Measurements from ENCODE around the gene DHRS1. TPM values are rescaled to one million over a fixed set of nuclear protein-coding genes. Genes with fewer than 3 reads are reported as not detected.

DHRS1 gene
- total and polyA plus RNA-seq, 2 of the 4 experiments (the other 2 are of a cell fraction), result 15.8 to 38.6 TPM

GRCh38 chr14:24316597-24316950 is 17.0 kb upstream of the DHRS1 start:
- Histone ChIP-seq H3K9me1 (ENCODE audit: insufficient read depth, low read length) (peaks cover 6% of the 10 kb centered on the region), H2BK15ac (ENCODE audit: low read depth, low read length) (no peak overlapping the region), H2AK9ac (replicated peaks; ENCODE audit: low read depth, low read length, poor library complexity) (no peak overlapping the region), H3K9me3 (ENCODE audit: control insufficient read depth, insufficient read depth, low read length) (no peaks in the 10 kb centered on the region), H4K91ac (ENCODE audit: insufficient read depth, low read depth, low read length) (no peak overlapping the region), H3K79me1 (ENCODE audit: low read depth in 1 of 2, low read length in 2 of 2) (no peaks in the 10 kb centered on the region), H3K4me3 (ENCODE audit: insufficient read depth, low read depth, low read length) (no peak overlapping the region), H2AFZ (replicated peaks; ENCODE audit: low read length, poor library complexity) (peak overlapping the region; percentile 64), H3K23ac (ENCODE audit: low read depth, low read length) (no peak overlapping the region), H3K4me1 (ENCODE audit: control insufficient read depth, insufficient read depth, low read length) (no peaks in the 10 kb centered on the region), H3K27me3 (ENCODE audit: control insufficient read depth, insufficient read depth, low read length) (peaks cover 37% of the 10 kb centered on the region), H4K8ac (ENCODE audit: low read depth in 2 of 2, low read length in 2 of 2) (no peak overlapping the region), H4K5ac (ENCODE audit: low read depth, low read length) (no peak overlapping the region), H3K56ac (ENCODE audit: extremely low read depth, insufficient read depth, low read length) (no peak overlapping the region), H3K4me2 (ENCODE audit: low read depth, low read length) (no peak overlapping the region), H3K27ac (ENCODE audit: insufficient read depth, low read length) (no peak overlapping the region), H2AK5ac (ENCODE audit: low read depth, low read length) (peak overlapping the region; percentile 28; the same call in 1 of the 2 replicates), H4K20me1 (ENCODE audit: insufficient read depth, low read length) (no peaks in the 10 kb centered on the region; the same call in 1 of the 2 replicates), H3K36me3 (ENCODE audit: control insufficient read depth, insufficient read depth, low read length) (no peaks in the 10 kb centered on the region), H3K18ac (ENCODE audit: low read depth, low read length) (no peak overlapping the region), H3K4ac (ENCODE audit: low read depth, low read length) (no peak overlapping the region), H2BK20ac (ENCODE audit: low read depth, low read length) (no peak overlapping the region), H3K9ac (ENCODE audit: low read depth, low read length) (no peak overlapping the region), H3K14ac (replicated peaks; ENCODE audit: low read depth, low read length) (no peak overlapping the region), H2BK5ac (ENCODE audit: low read depth, low read length, poor library complexity, severe bottlenecking) (no peak overlapping the region), H2BK120ac (ENCODE audit: low read depth, low read length) (no peak overlapping the region)
- in situ Hi-C loops (cut with MboI; ENCODE audit: low sequenced_read_pairs), result no loop called here
- dilution Hi-C loops (cut with HindIII; ENCODE audit: low sequenced_read_pairs, unreplicated experiment), result no loop called here
- no peak; the same call in 1 of the 2 replicates for ATAC-seq (ENCODE audit: low read depth)
- POLR2A ChIA-PET (ENCODE audit: unreplicated experiment), result no interaction called here
- CTCF ChIA-PET, result no interaction called here
- 22% methylated on average over 10 of the region's 18 CpGs; no CpG with 5 or more reads in 1 of the 2 experiments for WGBS, 2 experiments (ENCODE audit: extremely low coverage in 2 of 2, insufficient read length in 1 of 2)
- no TSS peak for BruUV-seq (replicated peaks)
- no peak for DNase-seq
- intact Hi-C loops (cut with micrococcal nuclease), result no loop called here
- TF ChIP-seq CHD1 (IDR thresholded peaks at IDR 0.05; ENCODE audit: low read depth, low read length), result no peak
- TF ChIP-seq RCOR1 (IDR thresholded peaks at IDR 0.05; ENCODE audit: insufficient replicate concordance, low read length), result no peak
- TF ChIP-seq BHLHE40 (IDR thresholded peaks at IDR 0.05; ENCODE audit: low read depth, low read length), result no peak
- TF ChIP-seq MAFK (IDR thresholded peaks at IDR 0.05; ENCODE audit: low read depth, low read length), result no peak
- no peak for TF ChIP-seq ELK1 (IDR thresholded peaks at IDR 0.05; ENCODE audit: borderline replicate concordance, low read depth, low read length)
- TF ChIP-seq NFE2L2 (IDR thresholded peaks at IDR 0.05; ENCODE audit: low read depth, low read length), result no peak
- no peak for TF ChIP-seq RFX5 (IDR thresholded peaks at IDR 0.05; ENCODE audit: low read depth, low read length)
- TF ChIP-seq USF2 (IDR thresholded peaks at IDR 0.05; ENCODE audit: low read depth, low read length), result no peak
- TF ChIP-seq MAZ (IDR thresholded peaks at IDR 0.05; ENCODE audit: borderline replicate concordance, low read depth, low read length), result no peak
